Stimulated activated CD4-positive, alpha-beta T cell treated with anti-CD3 and anti-CD28 coated beads, TNF-alpha, amount 100 ng/mL, for 4 hours (primary cell): ENCODE measurements around the gene APEX1.
"Not testable (repeated sequence)": the region's sequence is repeated elsewhere in the genome, so short reads cannot be mapped to it uniquely, and the experiment has no call there.

Experiments used
- DNase-seq, 3 experiments: peaks; one replicate each; pipeline ENCODE4 v3.0.0-alpha.2; 2020; ENCODE audit warnings: low read depth in 3 of 3

APEX1 gene

DNA sequence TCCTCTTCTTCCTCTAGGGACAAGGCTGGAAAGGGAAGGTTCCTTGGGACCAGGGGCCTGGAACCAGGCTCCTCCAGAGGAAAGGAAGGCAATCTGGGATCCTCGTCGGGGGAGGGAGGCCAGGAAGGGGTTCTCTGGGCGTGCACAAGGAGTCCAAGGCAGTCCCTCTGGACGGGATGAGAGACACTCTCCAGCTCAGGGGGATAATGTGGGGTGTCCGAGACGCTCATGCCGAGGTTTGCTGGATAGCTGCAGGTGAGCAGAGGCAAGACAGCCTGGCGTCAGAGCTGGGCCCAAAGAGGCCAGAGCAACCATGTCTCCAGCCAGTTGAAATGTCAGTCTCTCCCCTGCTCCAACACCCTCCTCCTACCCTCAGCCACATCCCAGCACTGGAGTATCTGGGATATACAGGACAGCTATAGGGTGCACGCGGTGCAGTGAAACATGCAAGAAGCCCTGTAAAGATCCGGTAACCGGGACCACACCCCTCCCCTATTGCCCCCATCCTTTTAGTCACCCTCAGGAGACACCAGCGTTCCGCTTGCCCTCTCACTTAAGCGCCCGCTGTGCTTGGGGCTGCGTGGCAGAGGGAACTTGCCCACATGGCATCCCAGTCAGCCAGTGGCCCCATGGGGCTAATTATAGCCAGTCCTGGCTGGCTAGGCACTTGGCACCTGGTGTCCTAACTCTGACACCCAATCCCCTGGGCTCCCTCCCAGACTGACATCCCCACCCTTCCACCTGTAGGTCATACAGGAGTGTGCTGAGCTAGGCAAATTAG lies 19.3 kb upstream of the APEX1 start, which contains the start of gene KLHL33:
Gene KLHL33, minus strand, starts transcription at position 585 of the 781 bp plus-strand sequence. Its CDS starts 355 bp downstream, at position 230.
- no peak for DNase-seq

DNA sequence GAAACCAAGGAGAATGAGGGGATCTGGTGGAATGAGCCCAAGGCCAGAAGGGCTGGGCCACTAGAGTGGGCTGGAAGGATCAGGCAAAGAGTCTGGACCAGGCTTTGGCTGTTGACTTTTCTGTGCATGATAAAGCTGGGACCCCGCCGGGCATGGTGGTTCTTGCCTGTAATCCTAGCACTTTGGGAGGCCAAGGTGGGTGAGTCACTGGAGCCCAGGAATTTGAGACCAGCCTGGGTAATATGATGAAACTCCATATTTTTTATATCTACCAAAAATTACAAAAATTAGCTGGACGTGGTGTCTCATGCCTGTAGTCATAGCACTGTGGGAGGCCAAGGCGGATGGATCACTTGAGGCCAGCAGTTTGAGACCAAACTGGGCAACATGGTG lies 18.7 kb upstream of the APEX1 start:
- no peak for DNase-seq

DNA sequence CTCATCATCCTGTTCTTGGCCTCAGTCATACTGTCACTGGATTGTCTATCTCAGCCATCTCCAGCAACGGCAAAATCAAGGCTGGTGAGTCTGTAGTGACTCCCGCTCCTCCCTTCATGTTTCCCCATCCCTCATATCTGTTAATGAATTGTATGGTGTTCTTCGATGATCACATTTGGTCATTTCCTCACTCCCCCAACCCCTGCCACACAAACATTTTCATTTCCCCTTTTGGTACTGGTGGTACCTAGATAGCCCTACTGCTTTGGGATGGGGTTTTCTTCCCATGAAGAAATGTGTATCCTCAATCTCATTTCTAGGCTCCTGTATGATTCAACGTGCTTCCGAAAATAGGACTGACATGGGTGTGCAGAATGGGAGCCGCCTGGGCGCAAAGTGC lies 16.4 kb upstream of the APEX1 start:
- no peak for DNase-seq

DNA sequence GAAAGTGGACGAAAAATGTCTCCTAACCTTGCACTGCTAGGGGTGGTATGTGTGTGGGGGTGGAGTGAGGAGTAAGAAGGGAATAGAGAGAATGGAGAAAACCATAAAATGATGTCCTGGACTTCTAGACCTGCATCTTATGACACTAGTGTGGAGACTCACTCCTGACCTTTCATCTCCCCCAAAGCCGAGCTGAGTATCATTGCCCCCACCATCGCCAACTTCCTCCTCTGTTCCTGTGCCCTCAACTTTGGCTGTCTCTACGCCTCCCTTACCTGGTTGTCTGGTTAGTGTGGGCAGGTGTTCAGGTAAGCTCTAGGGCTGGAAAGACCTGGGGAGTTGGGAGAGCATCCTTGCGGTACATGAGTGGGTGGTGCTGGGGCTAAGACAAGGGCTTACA lies 14.6 kb upstream of the APEX1 start:
- no peak for DNase-seq

DNA sequence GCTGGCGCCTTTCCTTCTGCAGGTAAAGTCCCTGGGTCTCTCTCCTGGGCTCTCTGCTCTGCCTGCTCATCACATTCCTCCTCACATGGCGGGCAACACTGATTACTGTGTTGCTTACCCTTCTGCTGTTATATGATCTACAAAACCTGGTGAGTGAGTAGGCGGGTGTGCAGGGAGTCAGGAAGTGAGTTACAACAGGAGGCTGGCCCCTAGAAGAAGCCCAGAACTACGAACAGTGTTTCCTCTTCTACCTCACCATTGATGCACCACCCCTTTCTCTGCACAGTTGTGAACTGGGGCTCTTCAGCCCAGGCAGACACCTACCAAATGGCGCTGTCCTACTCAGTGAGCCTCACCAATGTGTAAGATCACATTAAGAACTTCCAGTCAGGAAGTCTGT lies 14.1 kb upstream of the APEX1 start:
- no peak for DNase-seq

DNA sequence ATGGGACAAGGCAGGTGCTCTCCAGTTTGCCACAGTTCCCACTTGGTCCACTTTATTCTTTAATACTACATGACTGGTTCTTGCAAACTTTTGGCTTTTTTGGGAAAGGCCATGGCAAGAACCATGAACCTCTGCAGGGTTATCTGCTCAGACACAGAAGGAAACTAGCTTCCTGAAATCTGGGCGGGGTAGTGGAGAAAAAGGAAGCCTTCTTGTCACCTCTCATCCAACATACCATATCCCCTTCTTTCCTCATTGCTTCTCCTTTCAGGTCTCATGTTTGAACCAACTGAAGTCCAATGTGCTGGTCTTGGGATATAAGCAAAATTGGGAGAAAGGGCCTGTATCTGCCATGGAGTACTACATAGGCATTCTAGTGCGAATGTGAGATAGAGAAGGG lies 13.6 kb upstream of the APEX1 start:
- DNase-seq: no peak

DNA sequence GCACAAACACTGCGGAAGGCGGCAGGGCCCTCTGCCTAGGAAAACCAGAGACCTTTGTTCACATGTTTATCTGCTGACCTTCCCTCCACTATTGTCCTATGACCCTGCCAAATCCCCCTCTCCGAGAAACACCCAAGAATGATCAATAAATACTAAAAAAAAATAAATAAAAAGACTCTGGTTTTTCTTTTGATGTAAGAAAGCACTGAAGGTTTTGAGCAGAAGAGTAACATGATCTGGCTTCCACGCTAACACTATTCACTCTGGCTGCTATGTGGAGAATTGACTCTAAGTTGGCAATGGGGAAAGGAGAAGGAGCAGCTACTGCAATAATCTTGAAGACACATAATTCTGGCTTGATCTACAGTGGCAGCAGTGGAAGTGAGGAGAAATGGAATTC lies 11.4 kb upstream of the APEX1 start:
- not testable (repeated sequence) for DNase-seq

DNA sequence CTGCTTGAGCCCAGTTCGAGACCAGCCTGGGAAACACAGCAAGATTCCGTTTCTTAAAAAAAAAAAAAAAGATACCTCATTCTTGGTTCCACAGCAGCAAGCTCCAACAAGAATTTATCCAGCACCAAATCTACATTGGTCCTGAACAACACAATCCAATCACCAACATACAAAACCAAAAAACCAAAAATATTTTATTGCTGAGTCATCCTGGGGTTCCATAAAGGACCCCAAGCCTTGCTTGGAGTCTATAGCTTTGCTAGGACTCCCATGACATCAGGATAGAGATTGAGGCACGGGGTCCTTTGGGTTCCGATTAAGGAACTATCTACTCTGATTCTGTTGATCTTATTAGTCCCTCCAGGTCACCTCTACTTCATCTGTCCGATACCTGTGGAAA lies 8.1 kb upstream of the APEX1 start:
- DNase-seq: no peak

DNA sequence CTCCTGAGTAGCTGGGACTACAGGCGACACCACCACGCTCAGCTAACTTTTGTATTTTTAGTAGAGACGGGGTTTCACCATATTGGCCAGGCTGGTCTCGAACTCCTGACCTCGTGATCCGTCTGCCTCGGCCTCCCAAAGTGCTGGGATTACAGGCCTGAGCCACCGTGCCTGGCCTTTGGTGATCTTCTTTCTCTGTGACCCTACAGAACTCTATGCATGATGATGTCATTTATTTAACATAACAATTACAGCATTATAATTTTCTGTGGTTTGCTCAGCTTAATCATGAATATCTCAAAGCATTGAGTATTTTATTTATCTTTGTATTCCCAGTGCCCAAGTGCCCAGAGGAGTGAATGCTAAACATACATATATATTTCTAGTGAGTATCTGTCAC lies 2.2 kb upstream of the APEX1 start:
- not testable (repeated sequence) for DNase-seq

DNA sequence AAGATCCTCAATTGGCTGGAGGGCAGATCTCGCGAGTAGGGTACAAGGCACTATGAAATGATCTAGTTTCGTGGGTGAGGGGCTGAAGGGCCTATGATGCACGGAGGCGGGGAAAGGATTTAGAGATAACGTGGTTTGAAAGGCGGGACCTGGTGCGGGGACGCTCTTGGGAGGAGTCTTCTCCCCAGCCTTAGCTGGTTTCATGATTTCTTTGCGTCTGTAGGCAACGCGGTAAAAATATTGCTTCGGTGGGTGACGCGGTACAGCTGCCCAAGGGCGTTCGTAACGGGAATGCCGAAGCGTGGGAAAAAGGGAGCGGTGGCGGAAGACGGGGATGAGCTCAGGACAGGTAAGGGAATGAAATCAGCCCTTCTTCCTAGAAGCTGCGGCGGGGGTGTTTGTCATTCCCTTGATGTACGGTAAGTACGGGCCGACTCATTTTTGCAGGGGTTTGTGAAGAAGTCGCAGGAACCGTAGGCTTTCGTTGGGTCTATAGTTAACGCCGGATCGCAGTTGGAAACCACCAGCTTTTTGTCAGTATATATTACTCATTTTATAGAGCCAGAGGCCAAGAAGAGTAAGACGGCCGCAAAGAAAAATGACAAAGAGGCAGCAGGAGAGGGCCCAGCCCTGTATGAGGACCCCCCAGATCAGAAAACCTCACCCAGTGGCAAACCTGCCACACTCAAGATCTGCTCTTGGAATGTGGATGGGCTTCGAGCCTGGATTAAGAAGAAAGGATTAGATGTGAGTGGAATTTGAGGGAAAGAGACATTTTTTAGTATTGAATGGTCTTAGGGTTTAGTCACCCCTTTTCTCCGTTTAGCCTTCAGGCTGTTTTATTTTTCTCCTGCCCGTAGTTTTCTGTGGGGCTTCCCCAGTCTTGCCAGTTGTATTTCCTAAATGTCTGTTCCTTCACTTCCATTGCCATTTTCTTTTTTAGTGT lies 602 bp downstream of the APEX1 start:
- DNase-seq: peak in 1 of 3 experiments; percentile 60

DNA sequence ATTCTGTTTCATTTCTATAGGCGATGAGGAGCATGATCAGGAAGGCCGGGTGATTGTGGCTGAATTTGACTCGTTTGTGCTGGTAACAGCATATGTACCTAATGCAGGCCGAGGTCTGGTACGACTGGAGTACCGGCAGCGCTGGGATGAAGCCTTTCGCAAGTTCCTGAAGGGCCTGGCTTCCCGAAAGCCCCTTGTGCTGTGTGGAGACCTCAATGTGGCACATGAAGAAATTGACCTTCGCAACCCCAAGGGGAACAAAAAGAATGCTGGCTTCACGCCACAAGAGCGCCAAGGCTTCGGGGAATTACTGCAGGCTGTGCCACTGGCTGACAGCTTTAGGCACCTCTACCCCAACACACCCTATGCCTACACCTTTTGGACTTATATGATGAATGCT lies 1.9 kb downstream of the APEX1 start:
- no peak for DNase-seq

DNA sequence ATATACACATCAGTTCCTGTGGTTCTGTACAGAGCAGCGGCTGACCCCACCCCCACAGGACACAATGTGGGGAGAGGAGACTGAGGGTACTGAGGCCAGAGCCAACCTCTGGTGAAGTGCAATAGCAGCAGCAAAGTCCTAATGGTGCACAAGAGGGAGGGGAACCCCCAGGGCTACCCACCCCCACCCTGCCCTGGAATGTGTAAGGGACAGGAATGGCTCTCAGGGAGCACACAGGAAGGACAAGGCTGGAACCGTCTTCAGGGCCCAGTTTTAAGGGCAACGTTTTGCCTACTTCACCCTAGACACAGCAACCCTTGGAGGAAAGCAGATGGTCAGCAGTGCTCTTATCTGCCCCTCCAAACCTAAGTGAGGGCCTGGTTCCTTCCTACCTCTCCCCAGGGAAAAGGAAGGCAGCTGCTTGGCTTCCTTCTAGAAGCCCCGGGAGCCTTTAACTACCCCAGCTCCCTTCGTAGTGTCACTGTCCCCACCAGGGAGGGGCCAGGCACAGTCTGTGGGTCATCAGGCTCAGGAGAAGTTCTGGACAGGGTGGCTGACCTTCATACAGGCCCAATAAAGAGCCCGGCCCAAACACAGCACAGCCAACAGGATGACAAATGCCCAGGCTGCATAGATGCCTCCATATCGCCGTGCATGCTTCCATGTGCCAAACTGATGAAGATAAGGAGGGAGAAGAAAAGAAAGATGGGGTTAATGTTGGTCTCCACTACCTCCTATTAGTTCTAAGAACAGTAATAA lies 3.2 kb downstream of the APEX1 start:
- DNase-seq: no peak

DNA sequence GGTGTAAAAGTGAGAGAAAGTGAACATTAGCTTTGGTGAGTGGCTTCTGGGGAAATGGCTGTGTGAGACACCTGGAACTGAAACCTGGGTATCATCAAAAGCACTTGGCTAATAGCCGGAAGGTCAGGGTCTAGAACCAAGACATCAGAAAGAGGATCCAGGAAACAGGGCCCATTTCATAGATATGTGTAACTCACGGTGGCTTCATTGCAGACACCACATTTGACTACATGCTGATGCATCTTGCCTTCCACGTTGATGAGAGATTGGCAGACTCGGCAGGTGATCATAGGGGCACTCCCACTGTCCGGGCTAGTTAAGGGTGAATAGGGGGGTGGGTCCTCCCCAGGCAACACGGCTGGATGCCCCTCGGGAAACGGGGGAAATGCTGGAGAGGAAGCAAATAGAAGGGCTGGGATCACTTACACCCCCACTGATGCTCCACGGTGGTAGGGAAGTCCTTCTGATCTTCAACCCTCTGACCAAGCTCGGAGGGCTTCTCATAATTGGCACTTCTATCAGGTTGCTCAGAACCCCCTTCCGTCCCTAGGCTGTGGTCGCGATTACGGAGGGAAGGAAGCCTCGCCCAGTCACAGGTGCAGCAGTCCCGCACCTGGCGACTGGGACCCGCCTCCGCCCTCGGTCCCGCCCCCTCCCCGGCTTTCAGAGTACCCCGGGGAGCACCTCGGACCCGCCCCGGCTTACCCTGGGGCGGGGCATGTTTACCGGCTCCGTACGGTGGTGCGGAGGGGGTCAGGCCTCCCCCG lies 5.6 kb downstream of the APEX1 start:
- DNase-seq: peak in 2 of 3 experiments; percentile 11 to 37

DNA sequence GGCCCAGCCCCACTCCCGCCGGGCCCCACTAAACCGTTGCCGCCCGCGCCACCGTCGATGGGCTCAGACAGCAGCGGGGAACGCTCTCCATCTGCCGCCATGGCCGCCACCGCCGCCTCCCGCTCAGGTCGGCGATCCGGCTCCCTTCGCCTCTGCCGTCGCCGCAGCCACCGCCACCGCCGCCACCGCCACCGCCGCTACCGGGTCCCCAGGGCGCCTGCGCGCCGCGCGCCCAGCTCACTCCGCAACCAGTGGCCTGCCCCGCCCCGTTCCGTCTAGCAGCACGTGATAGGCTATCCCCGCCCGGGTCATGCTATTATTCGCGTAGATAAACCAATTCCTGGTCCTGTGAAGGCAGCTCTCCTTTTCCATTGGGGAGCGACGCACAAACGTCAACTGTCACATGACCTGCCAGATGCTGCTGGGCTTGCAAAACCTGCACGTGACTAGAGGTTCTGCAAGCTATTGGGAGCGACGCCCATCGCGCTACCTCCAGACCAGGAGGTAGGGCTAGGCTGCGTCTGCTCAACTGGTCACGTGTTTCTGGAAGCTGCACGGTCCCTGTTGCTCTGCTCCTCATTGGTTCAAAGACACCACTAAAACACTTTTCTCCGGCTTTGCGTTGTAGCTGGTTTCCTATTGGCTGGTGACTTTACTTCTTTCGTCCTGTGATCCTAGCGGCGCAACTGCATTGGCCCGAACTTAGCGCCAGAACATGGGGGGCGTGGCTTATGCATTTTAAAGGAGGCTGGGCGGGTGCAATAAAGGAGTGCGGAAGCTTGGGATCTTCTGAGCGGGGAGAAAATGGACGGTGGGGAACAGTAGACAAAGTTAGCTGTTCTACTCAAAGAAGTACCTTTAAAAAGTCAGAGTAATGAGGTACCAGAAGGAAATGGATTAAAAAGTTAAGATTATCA lies 6.5 kb downstream of the APEX1 start, which contains the start of gene PIP4P1:
Gene PIP4P1, minus strand, starts transcription at position 210 of the 917 bp plus-strand sequence. Its CDS starts 109 bp downstream, at position 101.
- DNase-seq: peak; percentile 93 to 97 (median 95)

DNA sequence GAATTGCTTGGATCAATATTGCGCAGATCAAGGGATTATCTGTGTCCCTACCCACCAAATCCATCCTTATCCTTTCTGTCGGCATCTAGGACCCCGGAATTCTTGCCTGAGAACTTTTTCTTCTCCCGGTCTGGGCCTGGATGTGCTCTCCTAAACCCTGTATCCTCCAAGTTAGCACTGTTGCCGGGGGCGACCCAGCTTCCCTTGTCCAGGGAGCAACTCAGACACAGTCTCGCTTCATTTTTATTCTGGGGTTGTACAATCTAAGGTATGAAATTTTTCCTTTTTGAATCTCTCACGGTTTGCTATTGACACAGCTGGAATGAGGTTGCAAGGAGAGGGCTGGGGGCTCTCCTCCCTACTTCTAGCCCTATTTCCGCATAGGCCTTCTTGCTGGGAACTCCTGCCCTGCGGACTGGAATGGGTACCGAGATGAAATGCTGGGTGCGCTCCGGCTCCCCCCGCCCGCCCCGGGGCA lies 13.8 kb downstream of the APEX1 start:
- DNase-seq: no peak

DNA sequence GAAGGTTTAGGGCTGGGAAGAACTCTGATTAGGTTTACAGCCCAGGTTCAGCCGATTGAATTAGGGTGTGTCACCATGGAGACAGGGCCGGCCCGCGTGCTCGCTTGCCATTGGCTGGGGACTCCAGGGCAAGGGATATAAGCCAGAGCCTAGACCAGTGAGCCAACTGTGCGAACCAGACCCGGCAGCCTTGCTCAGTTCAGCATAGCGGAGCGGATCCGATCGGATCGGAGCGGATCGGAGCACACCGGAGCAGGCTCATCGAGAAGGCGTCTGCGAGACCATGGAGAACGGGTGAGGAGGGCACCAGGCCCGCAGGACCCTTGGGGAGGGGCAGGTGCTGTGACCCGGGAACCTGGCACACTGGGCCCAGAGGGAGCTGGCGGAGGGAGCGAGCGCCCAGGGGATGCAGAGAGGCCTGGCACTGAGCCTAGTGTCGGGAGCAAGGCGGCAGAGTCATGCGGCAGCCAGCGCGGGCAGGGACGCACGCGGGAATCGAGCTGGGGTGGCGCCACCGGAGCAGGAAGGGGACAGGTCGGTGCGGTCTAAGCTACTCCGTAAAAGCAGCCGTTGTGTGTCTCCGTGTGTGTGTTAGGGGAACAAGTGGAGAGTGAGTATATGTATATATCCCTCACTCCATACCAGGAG lies 14.3 kb downstream of the APEX1 start, which contains the start of gene PNP:
Gene PNP, plus strand, starts transcription at position 165 of the 648 bp plus-strand sequence. Its CDS starts 119 bp downstream, at position 284.
- peak; percentile 66 to 80 (median 76) for DNase-seq

DNA sequence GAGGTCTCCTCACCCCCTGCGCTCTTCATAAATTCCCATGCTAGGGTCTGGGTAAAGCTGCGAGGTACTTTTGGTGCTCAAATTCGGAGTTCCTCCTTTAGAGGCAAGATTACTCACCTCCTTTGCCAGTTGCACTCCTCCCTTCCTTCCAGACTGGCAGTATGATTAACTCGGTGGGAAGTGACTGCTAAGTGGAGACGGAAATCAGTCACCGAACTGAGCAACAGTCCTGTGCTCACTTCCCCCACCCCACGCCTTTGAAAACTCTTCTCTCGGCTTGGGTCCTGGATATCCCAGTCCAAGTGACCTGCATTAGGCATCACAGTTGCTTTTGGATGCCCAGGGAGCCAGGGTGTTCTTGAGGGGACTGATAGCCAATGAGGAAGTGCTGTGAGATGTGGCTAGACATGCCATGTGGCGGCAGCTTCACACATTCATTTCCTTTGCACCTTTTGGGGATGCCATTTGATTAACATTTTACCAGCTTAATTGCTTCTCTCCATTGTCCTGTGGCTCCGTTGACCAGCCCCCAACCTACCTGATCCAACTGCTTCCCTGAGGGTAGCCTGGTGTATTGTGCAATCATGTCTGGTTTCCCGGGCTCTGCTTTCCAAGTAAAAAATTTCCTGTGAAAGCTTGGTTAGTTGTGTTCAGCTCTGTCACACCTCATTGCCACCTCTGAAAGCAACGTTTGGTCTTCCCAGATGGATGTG lies 15.0 kb downstream of the APEX1 start:
- peak; percentile 30 to 40 (median 38) for DNase-seq

DNA sequence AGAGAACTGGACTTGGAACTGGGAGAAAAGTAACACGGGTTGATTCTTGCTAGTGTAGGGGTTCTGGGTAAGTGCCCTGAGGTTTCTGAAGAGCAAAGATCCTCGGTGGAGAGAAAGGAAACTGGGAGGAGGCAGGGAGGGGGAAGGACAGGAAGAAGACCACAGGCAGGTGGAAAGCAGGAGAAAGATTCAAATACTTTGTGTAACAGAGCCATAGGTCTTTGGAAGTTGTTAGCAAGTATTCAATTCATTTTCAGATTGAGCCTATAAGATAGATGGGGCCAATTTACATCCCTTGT lies 15.5 kb downstream of the APEX1 start:
- DNase-seq: no peak
